ENCODE data around the gene PCSK1. TPM values are rescaled to one million over a fixed set of nuclear protein-coding genes. Genes with fewer than 3 reads are reported as not detected.

PCSK1 gene
- total RNA-seq, 1 donor = 1.1 TPM

DNA sequence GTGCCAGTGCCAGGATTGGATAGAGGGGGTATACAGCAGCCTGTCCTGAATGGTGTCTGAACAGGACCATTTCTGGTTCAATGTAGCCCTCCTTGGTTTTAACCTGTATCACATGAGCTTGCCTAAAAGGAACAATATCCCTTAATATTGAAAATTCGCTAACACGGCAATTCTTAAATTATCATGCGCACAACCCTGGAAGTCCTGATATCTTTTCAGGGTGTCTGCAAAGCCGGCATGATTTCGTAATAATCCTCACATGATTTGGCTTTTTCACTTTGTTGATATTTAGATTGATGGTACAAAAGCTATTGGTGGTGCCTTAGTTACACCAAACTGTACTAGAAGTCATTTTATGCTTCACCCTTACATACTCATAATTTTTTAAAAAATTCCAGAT is 53.2 kb downstream of the PCSK1 start:
- Histone ChIP-seq H4K20me1 (ENCODE audit: insufficient read depth, low read length) (no peaks in the 10 kb centered on the region), H3K36me3 (ENCODE audit: insufficient read depth, low read length) (no peaks in the 10 kb centered on the region), H2AFZ (ENCODE audit: low read length) (no peak overlapping the region), H3K27ac (ENCODE audit: low read depth, low read length) (no peak overlapping the region), H3K4me2 (ENCODE audit: insufficient read depth, low read length) (no peak overlapping the region), H3K4me1 (ENCODE audit: insufficient read depth, low read length) (peaks cover 12% of the 10 kb centered on the region), H3K4me3 (ENCODE audit: insufficient read depth, low read length) (no peak overlapping the region), H3K27me3 (ENCODE audit: insufficient read depth, low read length) (no peaks in the 10 kb centered on the region), H3K9me3 (ENCODE audit: low read depth, low read length) (no peaks in the 10 kb centered on the region), H3K79me2 (ENCODE audit: insufficient read depth, low read length) (no peaks in the 10 kb centered on the region)
- DNase-seq (ENCODE audit: insufficient read length, low spot score, missing footprints) = no peak
- TF ChIP-seq, protein P1, sequence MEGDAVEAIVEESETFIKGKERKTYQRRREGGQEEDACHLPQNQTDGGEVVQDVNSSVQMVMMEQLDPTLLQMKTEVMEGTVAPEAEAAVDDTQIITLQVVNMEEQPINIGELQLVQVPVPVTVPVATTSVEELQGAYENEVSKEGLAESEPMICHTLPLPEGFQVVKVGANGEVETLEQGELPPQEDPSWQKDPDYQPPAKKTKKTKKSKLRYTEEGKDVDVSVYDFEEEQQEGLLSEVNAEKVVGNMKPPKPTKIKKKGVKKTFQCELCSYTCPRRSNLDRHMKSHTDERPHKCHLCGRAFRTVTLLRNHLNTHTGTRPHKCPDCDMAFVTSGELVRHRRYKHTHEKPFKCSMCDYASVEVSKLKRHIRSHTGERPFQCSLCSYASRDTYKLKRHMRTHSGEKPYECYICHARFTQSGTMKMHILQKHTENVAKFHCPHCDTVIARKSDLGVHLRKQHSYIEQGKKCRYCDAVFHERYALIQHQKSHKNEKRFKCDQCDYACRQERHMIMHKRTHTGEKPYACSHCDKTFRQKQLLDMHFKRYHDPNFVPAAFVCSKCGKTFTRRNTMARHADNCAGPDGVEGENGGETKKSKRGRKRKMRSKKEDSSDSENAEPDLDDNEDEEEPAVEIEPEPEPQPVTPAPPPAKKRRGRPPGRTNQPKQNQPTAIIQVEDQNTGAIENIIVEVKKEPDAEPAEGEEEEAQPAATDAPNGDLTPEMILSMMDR (IDR thresholded peaks at IDR 0.05; ENCODE audit: extremely low read depth, low read depth, low read length) = no peak

DNA sequence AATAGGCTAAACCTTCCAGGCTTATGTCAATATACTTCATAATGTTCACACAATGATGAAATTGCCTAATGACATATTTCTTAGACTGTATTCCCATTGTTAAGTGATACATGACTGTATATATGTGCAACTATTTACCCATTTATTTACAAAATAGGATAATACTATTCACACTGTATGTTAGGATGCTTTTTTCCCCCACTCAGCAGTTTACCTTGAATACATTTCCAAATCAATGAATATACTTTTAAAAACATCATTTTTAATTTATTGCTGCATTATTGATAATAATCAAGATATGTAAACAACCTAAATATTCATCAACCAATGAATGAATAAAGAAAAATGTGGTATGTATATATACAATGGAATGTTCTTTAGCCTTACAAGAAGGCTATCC is 55.5 kb downstream of the PCSK1 start:
- TF ChIP-seq, protein P1 (IDR thresholded peaks at IDR 0.05; ENCODE audit: extremely low read depth, low read depth, low read length) = no peak
- no peaks in the 10 kb centered on the region for H3K36me3 ChIP-seq (ENCODE audit: insufficient read depth, low read length)
- H3K9me3 ChIP-seq (ENCODE audit: low read depth, low read length) = no peaks in the 10 kb centered on the region
- no peak overlapping the region for H3K4me2 ChIP-seq (ENCODE audit: insufficient read depth, low read length)
- H4K20me1 ChIP-seq (ENCODE audit: insufficient read depth, low read length) = no peaks in the 10 kb centered on the region
- H2AFZ ChIP-seq (ENCODE audit: low read length) = no peak overlapping the region
- H3K27ac ChIP-seq (ENCODE audit: low read depth, low read length) = no peak overlapping the region
- H3K4me1 ChIP-seq (ENCODE audit: insufficient read depth, low read length) = no peaks in the 10 kb centered on the region
- no peaks in the 10 kb centered on the region for H3K79me2 ChIP-seq (ENCODE audit: insufficient read depth, low read length)
- no peak overlapping the region for H3K4me3 ChIP-seq (ENCODE audit: insufficient read depth, low read length)
- DNase-seq (ENCODE audit: insufficient read length, low spot score, missing footprints) = no peak
- no peaks in the 10 kb centered on the region for H3K27me3 ChIP-seq (ENCODE audit: insufficient read depth, low read length)

DNA sequence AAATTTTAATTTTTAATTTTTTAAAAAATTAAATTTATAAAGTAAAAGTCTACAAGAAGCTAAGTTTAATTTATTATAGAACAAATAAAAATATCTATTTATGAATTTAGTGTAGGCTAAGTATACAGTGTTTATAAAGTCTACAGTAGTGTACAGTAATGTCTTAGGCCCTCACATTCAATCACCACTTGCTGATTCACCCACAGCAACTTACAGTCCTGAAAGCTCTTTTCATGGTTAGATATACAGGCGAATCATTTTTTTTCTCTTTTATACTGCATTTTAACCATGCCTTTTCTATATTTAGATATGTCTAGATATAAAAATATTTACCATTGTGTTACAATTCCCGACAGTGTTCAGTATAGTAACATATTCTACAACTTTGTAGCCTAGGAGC is 55.9 kb downstream of the PCSK1 start:
- Histone ChIP-seq H2AFZ (ENCODE audit: low read length) (no peak overlapping the region), H3K27ac (ENCODE audit: low read depth, low read length) (no peak overlapping the region), H3K4me1 (ENCODE audit: insufficient read depth, low read length) (no peaks in the 10 kb centered on the region), H3K36me3 (ENCODE audit: insufficient read depth, low read length) (no peaks in the 10 kb centered on the region), H4K20me1 (ENCODE audit: insufficient read depth, low read length) (no peaks in the 10 kb centered on the region), H3K9me3 (ENCODE audit: low read depth, low read length) (no peaks in the 10 kb centered on the region), H3K4me3 (ENCODE audit: insufficient read depth, low read length) (no peak overlapping the region), H3K79me2 (ENCODE audit: insufficient read depth, low read length) (no peaks in the 10 kb centered on the region), H3K27me3 (ENCODE audit: insufficient read depth, low read length) (no peaks in the 10 kb centered on the region), H3K4me2 (ENCODE audit: insufficient read depth, low read length) (no peak overlapping the region)
- TF ChIP-seq, protein P1 (IDR thresholded peaks at IDR 0.05; ENCODE audit: extremely low read depth, low read depth, low read length) = no peak
- DNase-seq (ENCODE audit: insufficient read length, low spot score, missing footprints) = no peak

DNA sequence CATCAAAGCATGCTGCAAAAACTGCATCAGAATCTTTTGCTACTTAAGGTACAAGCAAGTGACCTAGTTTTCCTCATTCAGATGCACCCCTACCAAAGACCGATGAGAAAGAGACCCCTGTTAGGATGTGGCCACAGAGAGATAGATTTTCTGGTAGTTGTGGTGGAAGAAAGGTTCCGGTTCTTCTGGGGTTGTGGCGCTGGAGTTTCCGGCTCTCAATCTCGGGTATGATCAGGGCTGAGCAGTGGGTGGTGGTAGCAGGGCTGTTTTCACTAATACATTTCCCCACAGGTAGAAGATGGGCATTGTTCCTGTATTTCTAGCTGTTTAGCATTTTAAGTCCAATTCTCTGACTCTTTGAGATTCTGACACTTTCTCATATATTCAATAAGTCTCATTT is 58.4 kb downstream of the PCSK1 start:
- Histone ChIP-seq H3K79me2 (ENCODE audit: insufficient read depth, low read length) (no peaks in the 10 kb centered on the region), H3K4me3 (ENCODE audit: insufficient read depth, low read length) (no peak overlapping the region), H3K36me3 (ENCODE audit: insufficient read depth, low read length) (no peaks in the 10 kb centered on the region), H4K20me1 (ENCODE audit: insufficient read depth, low read length) (no peaks in the 10 kb centered on the region), H3K27ac (ENCODE audit: low read depth, low read length) (no peak overlapping the region), H2AFZ (ENCODE audit: low read length) (no peak overlapping the region), H3K27me3 (ENCODE audit: insufficient read depth, low read length) (no peaks in the 10 kb centered on the region), H3K4me1 (ENCODE audit: insufficient read depth, low read length) (no peaks in the 10 kb centered on the region), H3K4me2 (ENCODE audit: insufficient read depth, low read length) (no peak overlapping the region), H3K9me3 (ENCODE audit: low read depth, low read length) (no peaks in the 10 kb centered on the region)
- no peak for DNase-seq (ENCODE audit: insufficient read length, low spot score, missing footprints)
- TF ChIP-seq, protein P1 (IDR thresholded peaks at IDR 0.05; ENCODE audit: extremely low read depth, low read depth, low read length) = no peak

All from osteoblast (primary cell).